Endothelial cell of umbilical vein (primary cell): ENCODE data around the gene NFXL1. TPM values are rescaled to one million over a fixed set of nuclear protein-coding genes. Genes with fewer than 3 reads are reported as not detected.

ENCODE experiments used
- BruUV-seq: library from RNA; stranded (reverse); fragments of 400-500 nt; replicated peaks from 2 replicates; lab custom pipeline; 2021; lab: Mats Ljungman, UMichigan
- CTCF ChIA-PET: fragments of 300-600, 350-600 bp; sonication (Branson Sonifier 250); formaldehyde crosslinking; loops from one replicate; lab custom pipeline; 2021; ENCODE audit warnings: antibody characterized with exemption, inconsistent platforms; lab: Charles Lee
- POLR2A ChIA-PET: fragments of 300-600, 350-600 bp; sonication (Branson Sonifier 250); formaldehyde crosslinking; loops from one replicate; lab custom pipeline; 2021; ENCODE audit warnings: antibody characterized with exemption, inconsistent platforms; lab: Charles Lee
- DNase-seq: peaks from one replicate; pipeline ENCODE4 v3.0.0-alpha.2; 2011; ENCODE audit warnings: low read depth, low spot score
- FAIRE-seq: peaks from 2 replicates; lab custom pipeline; 2011; peaks lifted over from hg19 to GRCh38; lab: Jason Lieb, UNC
- H2AFZ ChIP-seq: 2 replicates; pipeline ENCODE4 v1.6.0; 2012; ENCODE audit warnings: low read depth, low read length, control low read depth, inconsistent platforms
- H3K27ac ChIP-seq: 2 replicates; pipeline ENCODE4 v1.5.1; 2011; ENCODE audit warnings: low read depth, mild to moderate bottlenecking, control low read depth, low read length, moderate library complexity; ENCODE audit not compliant: insufficient read depth
- H3K27me3 ChIP-seq, 2 experiments: 2 replicates each; pipeline versions ENCODE4 v1.6.0 to v1.6.1; 2011; ENCODE audit warnings: low read length in 2 of 2, mixed read lengths in 1 of 2; ENCODE audit not compliant: control insufficient read depth in 2 of 2, insufficient read depth in 2 of 2
- H3K36me3 ChIP-seq, 2 experiments: 2 replicates in 1 of 2; 3 replicates in 1 of 2; pipeline ENCODE4 v1.5.1; 2011; ENCODE audit warnings: low read length in 2 of 2, mild to moderate bottlenecking in 1 of 2, moderate library complexity in 1 of 2; ENCODE audit not compliant: control insufficient read depth in 2 of 2, insufficient read depth in 2 of 2; ENCODE audit errors: extremely low read depth in 1 of 2
- H3K4me1 ChIP-seq: 3 replicates; pipeline ENCODE4 v1.5.1; 2011; ENCODE audit warnings: mild to moderate bottlenecking, low read length; ENCODE audit not compliant: control insufficient read depth, insufficient read depth; ENCODE audit errors: extremely low read depth
- H3K4me2 ChIP-seq: 2 replicates; pipeline ENCODE4 v1.6.1; 2011; ENCODE audit warnings: low read length, control low read depth, mixed read lengths; ENCODE audit not compliant: insufficient read depth
- H3K4me3 ChIP-seq, 3 experiments: fragments of 200-600 bp in 1 of 3; sonication (generic), shearing (Covaris generic) in 1 of 3; replicated peaks in 1 of 3; 2 replicates each; pipeline ENCODE4 v1.5.1; 2011 to 2016; ENCODE audit warnings: control low read depth in 3 of 3, low read length in 3 of 3, mild to moderate bottlenecking in 2 of 3, inconsistent platforms in 1 of 3, low read depth in 1 of 3, moderate library complexity in 1 of 3; ENCODE audit not compliant: insufficient read depth in 1 of 3
- H3K79me2 ChIP-seq: 2 replicates; pipeline ENCODE4 v1.6.0; 2012; ENCODE audit warnings: low read length, inconsistent platforms; ENCODE audit not compliant: control insufficient read depth, insufficient read depth
- H3K9ac ChIP-seq: replicated peaks from 2 replicates; pipeline ENCODE3; 2011; ENCODE audit warnings: low read length, control low read depth; ENCODE audit not compliant: insufficient read depth; ENCODE audit errors: extremely low read depth
- H3K9me1 ChIP-seq: replicated peaks from 3 replicates; pipeline ENCODE4 v1.6.0; 2011; ENCODE audit warnings: mild to moderate bottlenecking, low read length; ENCODE audit not compliant: control insufficient read depth, insufficient read depth; ENCODE audit errors: extremely low read depth
- H3K9me3 ChIP-seq: replicated peaks from 2 replicates; pipeline ENCODE4 v1.5.1; 2012; ENCODE audit warnings: low read length, inconsistent platforms; ENCODE audit not compliant: control insufficient read depth, insufficient read depth
- H4K20me1 ChIP-seq: replicated peaks from 2 replicates; pipeline ENCODE3; 2011; ENCODE audit warnings: mild to moderate bottlenecking, low read length; ENCODE audit not compliant: control insufficient read depth, insufficient read depth; ENCODE audit errors: extremely low read depth
- CTCF ChIP-seq, 2 donors: IDR thresholded peaks; 1 replicate in 1 of 2; 2 replicates in 1 of 2; pipeline ENCODE4 v1.5.1; 2011; ENCODE audit warnings: low read length in 2 of 2, mild to moderate bottlenecking in 2 of 2, moderate library complexity in 2 of 2, control low read depth in 1 of 2, inconsistent platforms in 1 of 2, low read depth in 1 of 2; ENCODE audit not compliant: insufficient read depth in 1 of 2; ENCODE audit errors: extremely low read depth in 1 of 2
- EZH2 ChIP-seq: IDR thresholded peaks from 2 replicates; pipeline ENCODE4 v1.6.1; 2012; ENCODE audit warnings: borderline replicate concordance, low read depth, mild to moderate bottlenecking, moderate library complexity, low read length, inconsistent platforms; ENCODE audit not compliant: severe bottlenecking
- FOS ChIP-seq: IDR thresholded peaks from 2 replicates; pipeline ENCODE4 v1.6.1; 2011; ENCODE audit warnings: mild to moderate bottlenecking, low read length, moderate library complexity, borderline replicate concordance; ENCODE audit not compliant: insufficient read depth
- GATA2 ChIP-seq: IDR thresholded peaks from 2 replicates; pipeline ENCODE4 v1.7.0; 2011; ENCODE audit warnings: low read depth, mild to moderate bottlenecking, moderate library complexity, mixed read lengths, low read length; ENCODE audit not compliant: insufficient read length, insufficient read depth
- JUN ChIP-seq: IDR thresholded peaks from 2 replicates; pipeline ENCODE4 v1.6.1; 2011; ENCODE audit warnings: borderline replicate concordance, low read depth; ENCODE audit not compliant: insufficient read length, insufficient read depth
- MYC ChIP-seq: IDR thresholded peaks from one replicate; pipeline ENCODE4 v1.6.1; 2011; ENCODE audit warnings: mild to moderate bottlenecking, low read depth, low read length
- POLR2A ChIP-seq: IDR thresholded peaks from 2 replicates; pipeline ENCODE4 v1.6.1; 2012; ENCODE audit warnings: low read depth, mild to moderate bottlenecking, control low read depth, low read length
- POLR2AphosphoS5 ChIP-seq: IDR thresholded peaks from 2 replicates; pipeline ENCODE4 v1.6.1; 2012; ENCODE audit warnings: low read depth, mild to moderate bottlenecking, control low read depth, low read length, moderate library complexity; ENCODE audit not compliant: insufficient read depth
- dilution Hi-C: fragments of 300-500 bp; cut with MboI; formaldehyde crosslinking; loops from one replicate; pipeline ENCODE4 v1.15.0; 2019; ENCODE audit warnings: low sequenced_read_pairs; ENCODE audit not compliant: extremely low pct_ligation_motif_present
- intact Hi-C: fragments of 100-400 bp; cut with micrococcal nuclease; formaldehyde crosslinking; loops from one replicate; pipeline ENCODE4 v1.10.0; 2022
- polyA plus RNA-seq, 4 experiments: library from polyadenylated mRNA; depleted of rRNA in 3 of 4; stranded (reverse) in 3 of 4; unstranded in 1 of 4; fragments of >200 nt; gene quantifications; 2 replicates each; pipeline versions ENCODE4 v1.2.1 to v1.2.3, GENCODE V29; 2011 to 2012; ENCODE audit warnings: missing spikeins in 1 of 4
- total RNA-seq: library from RNA; stranded (reverse); gene quantifications from 2 replicates; pipeline ENCODE4 v1.2.3, GENCODE V29; 2021

Gene NFXL1
- total and polyA plus RNA-seq, 2 donors (not counting 3 experiments of a cell fraction or from before 2014, with no cell fraction given), result 5.1 to 14.6 TPM

GRCh38 chr4:47839259-47839658 lies 75.1 kb downstream of the NFXL1 start:
- FAIRE-seq (no peak), DNase-seq (no peak)
- ChIA-PET CTCF (interaction anchor here (0.8 to 5.3 kb wide), 11 partner anchors 9 to 248 kb away, joined by 3 to 37 read pairs (median 3); no protein-coding TSS in a partner anchor), POLR2A (no interaction called here)
- no TSS peak for BruUV-seq
- no peak overlapping the region for H3K4me2 ChIP-seq
- no peaks in the 10 kb centered on the region for H3K79me2 ChIP-seq
- H3K9ac ChIP-seq, result no peak overlapping the region
- H2AFZ ChIP-seq, result no peak overlapping the region
- peaks cover 18% of the 10 kb centered on the region for H3K4me1 ChIP-seq
- no peak overlapping the region for H3K27ac ChIP-seq
- H3K36me3 ChIP-seq, result peaks cover 0 to 2% of the 10 kb centered on the region in 2 experiments
- TF ChIP-seq POLR2A (no peak), JUN (no peak), EZH2 (no peak), FOS (no peak), CTCF (IDR thresholded peaks at IDR 0.05; ENCODE audit: extremely low read depth in 1 of 2, insufficient read depth in 1 of 2, low read depth in 1 of 2, low read length in 2 of 2) (peak in 1 of 2 donors; percentile 4), POLR2AphosphoS5 (no peak), GATA2 (no peak), MYC (no peak)
- no peaks in the 10 kb centered on the region for H4K20me1 ChIP-seq
- dilution Hi-C loops (no loop called here), intact Hi-C loops (loop anchor here (5.0 to 10.0 kb wide), 4 partner anchors 73 to 354 kb away; partner anchors contain the start of genes ATP10D and NFXL1)
- H3K9me3 ChIP-seq, result no peaks in the 10 kb centered on the region
- H3K4me3 ChIP-seq, result no peak overlapping the region
- H3K27me3 ChIP-seq, result peaks cover 2 to 8% of the 10 kb centered on the region in 2 experiments
- no peaks in the 10 kb centered on the region for H3K9me1 ChIP-seq
